Smooth muscle cell (in vitro differentiated cells): ENCODE results near the gene GRK5. TPM values are rescaled to one million over a fixed set of nuclear protein-coding genes. Genes with fewer than 3 reads are reported as not detected.

ENCODE experiments used
- DNase-seq: peaks from one replicate; lab custom pipeline; 2025; ENCODE audit not compliant: unreplicated experiment; lab: John Stamatoyannopoulos, UW
- H2AFZ ChIP-seq: fragments of 200-600 bp; sonication (generic); 2 replicates; pipeline ENCODE4 v1.6.0; 2016; ENCODE audit warnings: antibody characterized with exemption, low read depth, mild to moderate bottlenecking
- H3F3A ChIP-seq: fragments of 200-600 bp; sonication (generic); 2 replicates; pipeline ENCODE4 v1.6.0; 2017; ENCODE audit warnings: antibody characterized with exemption, low read depth
- H3K27ac ChIP-seq: fragments of 200-600 bp; sonication (generic); 2 replicates; pipeline ENCODE4 v1.5.1; 2016; ENCODE audit warnings: low read depth, mild to moderate bottlenecking
- H3K27me3 ChIP-seq: fragments of 200-600 bp; sonication (generic); 2 replicates; pipeline ENCODE4 v1.6.1; 2016; ENCODE audit warnings: low read depth, mild to moderate bottlenecking
- H3K36me3 ChIP-seq: fragments of 200-600 bp; sonication (generic); 2 replicates; pipeline ENCODE4 v1.5.1; 2016; ENCODE audit warnings: low read depth
- H3K4me1 ChIP-seq: fragments of 200-600 bp; sonication (generic); 2 replicates; pipeline ENCODE4 v1.5.1; 2016; ENCODE audit warnings: low read depth
- H3K4me2 ChIP-seq: fragments of 200-600 bp; sonication (generic); 2 replicates; pipeline ENCODE4 v1.6.0; 2016; ENCODE audit warnings: mild to moderate bottlenecking
- H3K4me3 ChIP-seq: fragments of 200-600 bp; sonication (generic); 2 replicates; pipeline ENCODE4 v1.5.1; 2016; ENCODE audit warnings: mild to moderate bottlenecking
- H3K79me2 ChIP-seq: fragments of 200-600 bp; sonication (generic); 2 replicates; pipeline ENCODE4 v1.6.0; 2016; ENCODE audit warnings: low read depth, mild to moderate bottlenecking
- H3K9ac ChIP-seq: fragments of 200-600 bp; sonication (generic); 2 replicates; pipeline ENCODE4 v1.6.0; 2016; ENCODE audit warnings: low read depth
- H3K9me3 ChIP-seq: fragments of 200-600 bp; sonication (generic); replicated peaks from 2 replicates; pipeline ENCODE4 v1.5.1; 2016; ENCODE audit warnings: low read depth
- H4K20me1 ChIP-seq: fragments of 200-600 bp; sonication (generic); 2 replicates; pipeline ENCODE4 v1.6.0; 2016; ENCODE audit warnings: low read depth
- CTCF ChIP-seq: fragments of 200-600 bp; sonication (generic); IDR thresholded peaks from 2 replicates; pipeline ENCODE4 v1.5.1; 2017; ENCODE audit warnings: borderline replicate concordance, mild to moderate bottlenecking, antibody characterized with exemption; ENCODE audit not compliant: insufficient read depth, poor library complexity, severe bottlenecking
- WGBS: methylation state at CpG from one replicate; pipeline ENCODE4 v1.1.7; 2016; ENCODE audit warnings: low lambda C conversion rate; 5-methylcytosine and 5-hydroxymethylcytosine counted together
- polyA plus RNA-seq: library from polyadenylated mRNA; unstranded; fragments of >200 nt; fragmentation: Nextera tagmentation; extraction: Ambion mirVana; gene quantifications from 2 replicates; pipeline ENCODE4 v1.2.1, GENCODE V29; 2016
- total RNA-seq: library from RNA; depleted of rRNA; stranded (reverse); fragments of >200 nt; gene quantifications from 2 replicates; pipeline ENCODE4 v1.2.3, GENCODE V29; 2014

Gene GRK5
- total and polyA plus RNA-seq, 2 experiments from 2014 or later, result 4.4 to 5.2 TPM

- peak overlapping the region; percentile 99 for H3K27ac ChIP-seq
- H3K4me3 ChIP-seq, result no peak overlapping the region
- peak overlapping the region; percentile 93 for H3K9ac ChIP-seq
Measured at GRCh38 chr10:119314486-119314885, 107.1 kb downstream of the GRK5 start.

GRCh38 chr10:119315128-119316001, 108.0 kb downstream of the GRK5 start:
- no peak overlapping the region for H2AFZ ChIP-seq
- H3K9me3 ChIP-seq, result no peaks in the 10 kb centered on the region
- no peaks in the 10 kb centered on the region for H3K36me3 ChIP-seq
- H3K4me3 ChIP-seq, result no peak overlapping the region
- H3F3A ChIP-seq, result peaks cover 9% of the 10 kb centered on the region
- H3K27me3 ChIP-seq, result no peaks in the 10 kb centered on the region
- H3K9ac ChIP-seq, result peak overlapping the region; percentile 93
- 26% methylated on average over 16 of the region's 16 CpGs for WGBS
- no peak for TF ChIP-seq CTCF
- H3K79me2 ChIP-seq, result no peaks in the 10 kb centered on the region
- DNase-seq, result peak; percentile 48
- H3K27ac ChIP-seq, result peak overlapping the region; percentile 99
- H3K4me1 ChIP-seq, result peaks cover 42% of the 10 kb centered on the region
- peaks cover 5% of the 10 kb centered on the region for H4K20me1 ChIP-seq
- H3K4me2 ChIP-seq, result peak overlapping the region; percentile 69

More at GRCh38 chr10:119314486-119314885, 107.1 kb downstream of the GRK5 start:
- no peaks in the 10 kb centered on the region for H3K27me3 ChIP-seq
- no peaks in the 10 kb centered on the region for H3K9me3 ChIP-seq
- WGBS, result 98% methylated on average over 7 of the region's 7 CpGs
- peaks cover 9% of the 10 kb centered on the region for H3F3A ChIP-seq
- no peaks in the 10 kb centered on the region for H3K36me3 ChIP-seq
- no peaks in the 10 kb centered on the region for H3K79me2 ChIP-seq
- DNase-seq, result no peak
- TF ChIP-seq CTCF, result no peak
- peaks cover 42% of the 10 kb centered on the region for H3K4me1 ChIP-seq
- H4K20me1 ChIP-seq, result peaks cover 8% of the 10 kb centered on the region
- H2AFZ ChIP-seq, result no peak overlapping the region
- H3K4me2 ChIP-seq, result peak overlapping the region; percentile 26

DNA sequence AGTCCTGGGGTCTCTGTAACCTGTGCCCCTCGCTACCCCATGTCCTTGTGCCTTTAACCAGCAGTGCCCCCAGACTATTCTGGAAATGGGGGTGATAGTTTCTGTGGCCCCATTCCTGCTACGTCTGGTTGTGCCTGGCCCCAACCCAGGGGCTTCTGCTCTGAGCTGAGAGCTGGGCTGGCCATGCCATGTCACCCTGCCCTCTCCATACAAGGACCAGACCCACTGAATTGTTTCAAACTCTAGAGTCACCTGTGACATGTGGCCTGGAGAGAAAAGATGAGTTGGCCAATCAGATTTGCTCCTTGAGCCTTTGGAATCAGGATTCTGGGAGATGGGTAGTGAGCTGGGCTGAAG, 108.6 kb downstream of the GRK5 start:
- no peaks in the 10 kb centered on the region for H3K27me3 ChIP-seq
- H2AFZ ChIP-seq, result no peak overlapping the region
- peak overlapping the region; percentile 99 for H3K27ac ChIP-seq
- H3F3A ChIP-seq, result peaks cover 9% of the 10 kb centered on the region
- no peaks in the 10 kb centered on the region for H4K20me1 ChIP-seq
- H3K4me1 ChIP-seq, result peaks cover 42% of the 10 kb centered on the region
- peak overlapping the region; percentile 45 for H3K4me2 ChIP-seq
- no peaks in the 10 kb centered on the region for H3K36me3 ChIP-seq
- no peak for TF ChIP-seq CTCF
- no peak overlapping the region for H3K4me3 ChIP-seq
- H3K79me2 ChIP-seq, result no peaks in the 10 kb centered on the region
- DNase-seq, result no peak
- H3K9ac ChIP-seq, result peak overlapping the region; percentile 93
- WGBS, result 95% methylated on average over 2 of the region's 2 CpGs
- no peaks in the 10 kb centered on the region for H3K9me3 ChIP-seq
